ENCODE data around the gene GREB1. TPM values are rescaled to one million over a fixed set of nuclear protein-coding genes. Genes with fewer than 3 reads are reported as not detected.

The GREB1 gene
- total and polyA plus RNA-seq, 2 of the 13 experiments (the other 11 are each of a cell fraction or from before 2014, with no cell fraction given): 31.3 to 61.2 TPM

- peak in 1 of 2 experiments; percentile 60; a peak in 2 of 4 replicates for TF ChIP-seq REST (IDR thresholded peaks at IDR 0.05; ENCODE audit: borderline replicate concordance in 1 of 2, low read depth in 1 of 2, low read length in 2 of 2)
- peak; percentile 55 for TF ChIP-seq PITX1 (CRISPR knock-in tag; IDR thresholded peaks at IDR 0.05)
- no peak for TF ChIP-seq PATZ1 (CRISPR knock-in tag; IDR thresholded peaks at IDR 0.05)
- 0 out of 2 replicates have a peak, but pooled peaks have one; percentile 23 for TF ChIP-seq SMAD3 (CRISPR knock-in tag; IDR thresholded peaks at IDR 0.05)
- peak; percentile 38; the same call in 1 of the 2 replicates for TF ChIP-seq ZMYM2 (CRISPR knock-in tag; IDR thresholded peaks at IDR 0.05)
- 0 out of 2 replicates have a peak, but pooled peaks have one; percentile 40 for TF ChIP-seq SALL1 (CRISPR knock-in tag; IDR thresholded peaks at IDR 0.05)
- TF ChIP-seq ZNF605 (CRISPR knock-in tag; IDR thresholded peaks at IDR 0.05): peak; percentile 83
- no peak for TF ChIP-seq ARNTL (CRISPR knock-in tag; IDR thresholded peaks at IDR 0.05)
- TF ChIP-seq NPAS2 (CRISPR knock-in tag; IDR thresholded peaks at IDR 0.05; ENCODE audit: borderline replicate concordance): no peak
- 0 out of 2 replicates have a peak, but pooled peaks have one; percentile 19 for TF ChIP-seq ZNF329 (CRISPR knock-in tag; IDR thresholded peaks at IDR 0.05; ENCODE audit: low read depth)
- no peak for TF ChIP-seq ZNF225 (CRISPR knock-in tag; IDR thresholded peaks at IDR 0.05)
- TF ChIP-seq MAZ (IDR thresholded peaks at IDR 0.05; ENCODE audit: borderline replicate concordance, low read depth, low read length): peak; percentile 28; the same call in 1 of the 2 replicates
- peak; percentile 67; the same call in 1 of the 2 replicates for TF ChIP-seq MAZ (CRISPR knock-in tag; IDR thresholded peaks at IDR 0.05; ENCODE audit: low read depth)
- TF ChIP-seq, protein P1, sequence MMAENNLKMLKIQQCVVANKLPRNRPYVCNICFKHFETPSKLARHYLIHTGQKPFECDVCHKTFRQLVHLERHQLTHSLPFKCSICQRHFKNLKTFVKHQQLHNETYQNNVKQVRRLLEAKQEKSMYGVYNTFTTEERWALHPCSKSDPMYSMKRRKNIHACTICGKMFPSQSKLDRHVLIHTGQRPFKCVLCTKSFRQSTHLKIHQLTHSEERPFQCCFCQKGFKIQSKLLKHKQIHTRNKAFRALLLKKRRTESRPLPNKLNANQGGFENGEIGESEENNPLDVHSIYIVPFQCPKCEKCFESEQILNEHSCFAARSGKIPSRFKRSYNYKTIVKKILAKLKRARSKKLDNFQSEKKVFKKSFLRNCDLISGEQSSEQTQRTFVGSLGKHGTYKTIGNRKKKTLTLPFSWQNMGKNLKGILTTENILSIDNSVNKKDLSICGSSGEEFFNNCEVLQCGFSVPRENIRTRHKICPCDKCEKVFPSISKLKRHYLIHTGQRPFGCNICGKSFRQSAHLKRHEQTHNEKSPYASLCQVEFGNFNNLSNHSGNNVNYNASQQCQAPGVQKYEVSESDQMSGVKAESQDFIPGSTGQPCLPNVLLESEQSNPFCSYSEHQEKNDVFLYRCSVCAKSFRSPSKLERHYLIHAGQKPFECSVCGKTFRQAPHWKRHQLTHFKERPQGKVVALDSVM (CRISPR knock-in tag; IDR thresholded peaks at IDR 0.05): peak; percentile 47; the same call in 1 of the 2 replicates
- TF ChIP-seq CC2D1A (CRISPR knock-in tag; IDR thresholded peaks at IDR 0.05): no peak
- TF ChIP-seq KDM3A (CRISPR knock-in tag; IDR thresholded peaks at IDR 0.05; ENCODE audit: low read depth): 0 out of 2 replicates have a peak, but pooled peaks have one; percentile 46
- TF ChIP-seq ZNF569 (CRISPR knock-in tag; IDR thresholded peaks at IDR 0.05; ENCODE audit: borderline replicate concordance): 0 out of 2 replicates have a peak, but pooled peaks have one; percentile 44
- peak; percentile 49 for TF ChIP-seq POGZ (CRISPR knock-in tag; IDR thresholded peaks at IDR 0.05)
- TF ChIP-seq, protein P2, sequence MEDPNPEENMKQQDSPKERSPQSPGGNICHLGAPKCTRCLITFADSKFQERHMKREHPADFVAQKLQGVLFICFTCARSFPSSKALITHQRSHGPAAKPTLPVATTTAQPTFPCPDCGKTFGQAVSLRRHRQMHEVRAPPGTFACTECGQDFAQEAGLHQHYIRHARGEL (CRISPR knock-in tag; IDR thresholded peaks at IDR 0.05): 0 out of 2 replicates have a peak, but pooled peaks have one; percentile 63
Observed at GRCh38 chr2:11681722-11682589, 148.1 kb downstream of the GREB1 start (continued).

All from HepG2 (cell line).